Caco-2 (cell line): Measurements from ENCODE around the gene PAAF1. TPM values are rescaled to one million over a fixed set of nuclear protein-coding genes. Genes with fewer than 3 reads are reported as not detected.
A peak's percentile ranks its signal among the peaks of the same experiment; 100 is the strongest.

Experiments used
- BruUV-seq: library from RNA; stranded (reverse); fragments of 400-500 nt; replicated peaks from 2 replicates; lab custom pipeline; 2021; lab: Mats Ljungman, UMichigan
- CTCF ChIA-PET: fragments of 300-600 bp; sonication (Branson Sonifier 250); formaldehyde crosslinking; loops from one replicate; lab custom pipeline; 2022; ENCODE audit warnings: antibody characterized with exemption; lab: Charles Lee
- POLR2A ChIA-PET: fragments of 300-600 bp; sonication (Branson Sonifier 250); formaldehyde crosslinking; loops from one replicate; lab custom pipeline; 2022; ENCODE audit warnings: antibody characterized with exemption; lab: Charles Lee
- DNase-seq, 2 experiments: peaks; one replicate each; pipeline versions ENCODE4 v3.0.0 to v3.0.0-alpha.2; 2020 to 2022
- H3K27me3 ChIP-seq: replicated peaks from 2 replicates; pipeline ENCODE4 v1.6.0; 2011; ENCODE audit warnings: low read length; ENCODE audit not compliant: control insufficient read depth, insufficient read depth
- H3K36me3 ChIP-seq: 2 replicates; pipeline ENCODE4 v1.5.1; 2011; ENCODE audit warnings: low read length; ENCODE audit not compliant: control insufficient read depth, insufficient read depth
- H3K4me1 ChIP-seq: fragments of 250-450 bp; sonication (Bioruptor Pico); 2 replicates; pipeline ENCODE4 v1.5.1; 2020; ENCODE audit warnings: mild to moderate bottlenecking
- H3K4me3 ChIP-seq: 2 replicates; pipeline ENCODE4 v1.5.1; 2011; ENCODE audit warnings: low read depth, mild to moderate bottlenecking, control low read depth, low read length
- H3K9me3 ChIP-seq: fragments of 250-450 bp; sonication (Bioruptor Pico); 2 replicates; pipeline ENCODE4 v1.5.1; 2020; ENCODE audit warnings: mild to moderate bottlenecking, moderate library complexity
- H3K27ac Mint-ChIP-seq: one replicate; pipeline ENCODE4 v1.8.0; 2022; ENCODE audit warnings: mixed read lengths; ENCODE audit not compliant: unreplicated experiment
- H3K27me3 Mint-ChIP-seq: one replicate; pipeline ENCODE4 v1.8.0; 2022; ENCODE audit warnings: mixed read lengths; ENCODE audit not compliant: insufficient read depth, unreplicated experiment
- H3K36me3 Mint-ChIP-seq: one replicate; pipeline ENCODE4 v1.8.0; 2022; ENCODE audit warnings: mild to moderate bottlenecking, mixed read lengths; ENCODE audit not compliant: insufficient read depth, unreplicated experiment
- H3K4me1 Mint-ChIP-seq: one replicate; pipeline ENCODE4 v1.8.0; 2022; ENCODE audit warnings: low read depth, mixed read lengths; ENCODE audit not compliant: unreplicated experiment
- H3K4me3 Mint-ChIP-seq: one replicate; pipeline ENCODE4 v1.8.0; 2022; ENCODE audit warnings: mild to moderate bottlenecking, moderate library complexity, mixed read lengths; ENCODE audit not compliant: unreplicated experiment
- H3K9me3 Mint-ChIP-seq: one replicate; pipeline ENCODE4 v1.8.0; 2022; ENCODE audit warnings: mixed read lengths; ENCODE audit not compliant: unreplicated experiment
- intact Hi-C: fragments of 100-400 bp; cut with micrococcal nuclease; formaldehyde crosslinking; loops from one replicate; pipeline ENCODE4 v1.10.0; 2022; ENCODE audit not compliant: unreplicated experiment
- total RNA-seq: library from RNA; stranded (reverse); gene quantifications from 2 replicates; pipeline ENCODE4 v1.2.3, GENCODE V29; 2022
- TF ChIP-seq, protein P1 (sequence below), 2 experiments: fragments of 200-600 bp in 1 of 2; IDR thresholded peaks; 1 replicate in 1 of 2; 2 replicates in 1 of 2; pipeline versions ENCODE4 v1.5.1 to v1.8.0; 2011 to 2022; ENCODE audit warnings: antibody characterized with exemption in 1 of 2, control low read depth in 1 of 2, inconsistent platforms in 1 of 2, low read depth in 1 of 2, low read length in 1 of 2, mild to moderate bottlenecking in 1 of 2, moderate library complexity in 1 of 2; ENCODE audit not compliant: insufficient read depth in 1 of 2, severe bottlenecking in 1 of 2, unreplicated experiment in 1 of 2

The PAAF1 gene
- total RNA-seq, 1 experiment from 2014 or later = 51.6 TPM

DNA sequence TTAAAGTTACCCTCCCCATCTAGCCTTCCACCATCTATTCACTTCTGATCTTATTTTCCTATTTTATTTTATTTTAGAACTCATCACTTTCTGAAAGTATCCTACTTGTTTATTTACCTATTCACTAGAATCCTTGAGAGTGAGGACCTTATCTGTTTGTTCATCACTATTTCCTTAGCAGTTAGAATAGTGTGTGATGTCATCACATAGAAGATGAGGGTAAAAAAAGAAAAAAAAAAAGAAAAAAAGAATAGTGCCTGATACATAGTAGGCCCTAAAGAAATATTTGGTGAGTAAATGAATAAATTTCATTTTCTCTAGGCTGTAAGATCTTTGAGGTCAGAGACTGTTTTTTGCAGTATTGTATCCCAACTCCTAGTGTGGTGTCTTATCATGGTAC lies 36.7 kb downstream of the PAAF1 start:
- no TSS peak for BruUV-seq
- Histone ChIP-seq H3K4me3 (no peak overlapping the region), H3K9me3 (no peaks in the 10 kb centered on the region), H3K4me1 (no peaks in the 10 kb centered on the region), H3K27me3 (no peaks in the 10 kb centered on the region), H3K36me3 (no peaks in the 10 kb centered on the region)
- intact Hi-C loops = no loop called here
- Mint-ChIP-seq H3K27me3 (no peaks in the 10 kb centered on the region), H3K27ac (no peak overlapping the region), H3K9me3 (no peaks in the 10 kb centered on the region), H3K4me3 (no peak overlapping the region), H3K36me3 (peaks cover 35% of the 10 kb centered on the region), H3K4me1 (peaks cover 6% of the 10 kb centered on the region)
- CTCF ChIA-PET = no interaction called here
- POLR2A ChIA-PET = no interaction called here
- TF ChIP-seq, protein P1, sequence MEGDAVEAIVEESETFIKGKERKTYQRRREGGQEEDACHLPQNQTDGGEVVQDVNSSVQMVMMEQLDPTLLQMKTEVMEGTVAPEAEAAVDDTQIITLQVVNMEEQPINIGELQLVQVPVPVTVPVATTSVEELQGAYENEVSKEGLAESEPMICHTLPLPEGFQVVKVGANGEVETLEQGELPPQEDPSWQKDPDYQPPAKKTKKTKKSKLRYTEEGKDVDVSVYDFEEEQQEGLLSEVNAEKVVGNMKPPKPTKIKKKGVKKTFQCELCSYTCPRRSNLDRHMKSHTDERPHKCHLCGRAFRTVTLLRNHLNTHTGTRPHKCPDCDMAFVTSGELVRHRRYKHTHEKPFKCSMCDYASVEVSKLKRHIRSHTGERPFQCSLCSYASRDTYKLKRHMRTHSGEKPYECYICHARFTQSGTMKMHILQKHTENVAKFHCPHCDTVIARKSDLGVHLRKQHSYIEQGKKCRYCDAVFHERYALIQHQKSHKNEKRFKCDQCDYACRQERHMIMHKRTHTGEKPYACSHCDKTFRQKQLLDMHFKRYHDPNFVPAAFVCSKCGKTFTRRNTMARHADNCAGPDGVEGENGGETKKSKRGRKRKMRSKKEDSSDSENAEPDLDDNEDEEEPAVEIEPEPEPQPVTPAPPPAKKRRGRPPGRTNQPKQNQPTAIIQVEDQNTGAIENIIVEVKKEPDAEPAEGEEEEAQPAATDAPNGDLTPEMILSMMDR (IDR thresholded peaks at IDR 0.05; ENCODE audit: insufficient read depth in 1 of 2, low read depth in 1 of 2, low read length in 1 of 2, severe bottlenecking in 1 of 2, unreplicated experiment in 1 of 2) = no peak
- no peak for DNase-seq

DNA sequence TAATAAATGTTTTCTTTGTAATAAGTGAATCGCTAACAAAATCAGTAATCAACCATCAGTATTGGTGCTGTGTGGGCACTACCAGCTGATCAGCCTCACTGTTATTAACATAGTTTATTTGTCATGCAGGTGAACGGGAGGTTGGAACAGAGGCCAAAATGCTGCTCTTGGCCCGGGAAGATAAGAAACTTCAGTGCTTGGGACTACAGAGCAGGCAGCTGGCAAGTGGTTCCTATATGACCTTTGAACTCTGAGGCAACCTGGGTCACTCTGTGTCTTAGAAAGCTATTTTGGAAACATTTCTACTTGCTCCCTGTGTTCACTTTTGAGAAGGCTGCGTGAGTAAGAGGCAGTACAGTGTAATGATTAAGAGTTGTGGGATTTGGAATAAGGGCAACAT lies 37.5 kb downstream of the PAAF1 start:
- Histone ChIP-seq H3K4me1 (no peaks in the 10 kb centered on the region), H3K4me3 (no peak overlapping the region), H3K9me3 (no peaks in the 10 kb centered on the region), H3K27me3 (no peaks in the 10 kb centered on the region), H3K36me3 (no peaks in the 10 kb centered on the region)
- ChIA-PET CTCF (no interaction called here), POLR2A (interaction anchor here (0.7 kb wide), 1 partner anchor 286 kb away, joined by 11 read pairs; no protein-coding TSS in a partner anchor)
- no TSS peak for BruUV-seq
- intact Hi-C loops = loop anchor here (2.0 kb wide), 1 partner anchor 17 kb away; no protein-coding TSS in a partner anchor
- peak in 1 of 2 experiments; percentile 42 for DNase-seq
- Mint-ChIP-seq H3K9me3 (no peaks in the 10 kb centered on the region), H3K4me3 (no peak overlapping the region), H3K27me3 (no peaks in the 10 kb centered on the region), H3K36me3 (peaks cover 44% of the 10 kb centered on the region), H3K4me1 (peaks cover 6% of the 10 kb centered on the region), H3K27ac (no peak overlapping the region)
- TF ChIP-seq, protein P1 (IDR thresholded peaks at IDR 0.05; ENCODE audit: insufficient read depth in 1 of 2, low read depth in 1 of 2, low read length in 1 of 2, severe bottlenecking in 1 of 2, unreplicated experiment in 1 of 2) = no peak

DNA sequence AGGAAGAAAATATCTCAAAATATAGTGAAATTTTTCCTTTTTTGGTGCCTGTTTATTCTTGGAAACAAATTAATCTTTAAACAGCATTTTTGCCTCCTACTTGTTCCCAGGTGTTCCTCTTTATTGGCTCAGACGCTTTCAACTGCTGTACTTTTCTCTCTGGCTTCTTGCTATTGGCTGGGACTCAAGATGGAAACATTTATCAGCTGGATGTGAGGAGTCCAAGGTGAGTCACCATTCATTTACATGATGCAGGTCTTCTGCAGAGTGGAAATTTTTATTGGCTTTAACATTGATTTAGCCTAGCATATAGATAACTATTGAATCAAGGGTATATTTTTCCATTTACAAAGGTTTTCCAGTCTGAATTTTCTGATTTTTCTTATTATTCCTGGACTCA lies 39.6 kb downstream of the PAAF1 start:
- no peak overlapping the region for H3K27ac Mint-ChIP-seq
- Histone ChIP-seq H3K27me3 (no peaks in the 10 kb centered on the region), H3K36me3 (0 out of 2 replicates have a peak, but pooled peaks cover 2% of the 10 kb centered on the region), H3K4me1 (no peaks in the 10 kb centered on the region), H3K9me3 (no peaks in the 10 kb centered on the region), H3K4me3 (no peak overlapping the region)
- no peak overlapping the region for H3K4me3 Mint-ChIP-seq
- intact Hi-C loops = no loop called here
- CTCF ChIA-PET = no interaction called here
- peaks cover 6% of the 10 kb centered on the region for H3K4me1 Mint-ChIP-seq
- no TSS peak for BruUV-seq
- TF ChIP-seq, protein P1 (IDR thresholded peaks at IDR 0.05; ENCODE audit: insufficient read depth in 1 of 2, low read depth in 1 of 2, low read length in 1 of 2, severe bottlenecking in 1 of 2, unreplicated experiment in 1 of 2) = no peak
- H3K9me3 Mint-ChIP-seq = no peaks in the 10 kb centered on the region
- POLR2A ChIA-PET = interaction anchor here (1.0 kb wide), 1 partner anchor 132 kb away, joined by 6 read pairs; no protein-coding TSS in a partner anchor
- peaks cover 52% of the 10 kb centered on the region for H3K36me3 Mint-ChIP-seq
- no peaks in the 10 kb centered on the region for H3K27me3 Mint-ChIP-seq
- DNase-seq = no peak
